Activated naive CD4-positive, alpha-beta T cell treated with anti-CD3 and anti-CD28 coated beads, Interleukin-2, amount 50 U/mL, for 24 hours (primary cell): ENCODE measurements around the gene KREMEN2.
A peak's percentile ranks its signal among the peaks of the same experiment; 100 is the strongest.

Experiments used
- H3K27ac Mint-ChIP-seq: one replicate; pipeline ENCODE4 v1.8.0; 2021; ENCODE audit warnings: mild to moderate bottlenecking, mixed read lengths
- H3K27me3 Mint-ChIP-seq: one replicate; pipeline ENCODE4 v1.8.0; 2021; ENCODE audit warnings: mixed read lengths
- H3K36me3 Mint-ChIP-seq: one replicate; pipeline ENCODE4 v1.8.0; 2021; ENCODE audit warnings: mixed read lengths
- H3K4me1 Mint-ChIP-seq: one replicate; pipeline ENCODE4 v1.8.0; 2021; ENCODE audit warnings: mixed read lengths
- H3K4me3 Mint-ChIP-seq: one replicate; pipeline ENCODE4 v1.8.0; 2021; ENCODE audit warnings: mild to moderate bottlenecking, mixed read lengths
- H3K9me3 Mint-ChIP-seq: one replicate; pipeline ENCODE4 v1.8.0; 2021; ENCODE audit warnings: mixed read lengths

The KREMEN2 gene

GRCh38 chr16:2977440-2977839, 13.4 kb downstream of the KREMEN2 start:
- H3K27me3 Mint-ChIP-seq: no peaks in the 10 kb centered on the region
- H3K9me3 Mint-ChIP-seq: no peaks in the 10 kb centered on the region
- peaks cover 12% of the 10 kb centered on the region for H3K4me1 Mint-ChIP-seq
- no peak overlapping the region for H3K4me3 Mint-ChIP-seq
- no peak overlapping the region for H3K27ac Mint-ChIP-seq
- H3K36me3 Mint-ChIP-seq: no peaks in the 10 kb centered on the region

DNA sequence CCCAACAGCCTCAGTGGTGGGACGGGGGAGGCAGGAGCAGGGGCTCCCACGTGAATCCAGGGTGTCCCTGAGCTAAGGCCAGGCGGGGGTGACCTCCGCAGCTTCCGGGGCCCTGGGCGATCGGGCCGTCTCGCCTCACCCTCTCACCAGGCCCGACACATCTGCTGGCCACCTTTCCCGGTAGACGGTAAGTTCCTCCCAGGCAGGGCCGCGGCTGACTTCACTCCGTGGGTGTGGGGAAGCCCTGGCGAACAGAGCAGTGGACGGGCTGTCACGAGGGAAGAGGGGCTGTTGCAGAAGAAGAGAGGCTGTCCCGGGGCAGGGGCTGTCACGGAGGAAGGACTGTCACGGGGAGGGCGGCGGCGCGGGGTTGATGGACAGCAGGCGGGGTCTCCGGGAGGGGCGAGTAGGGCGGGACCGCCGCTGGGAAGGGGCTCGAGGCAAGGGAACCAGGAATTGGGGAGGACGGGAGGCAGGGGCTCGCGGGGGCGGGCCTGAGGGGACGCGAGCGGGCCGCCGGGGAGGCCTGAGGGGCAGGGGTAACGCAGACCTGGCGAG, 15.7 kb downstream of the KREMEN2 start:
- no peaks in the 10 kb centered on the region for H3K36me3 Mint-ChIP-seq
- peak overlapping the region; percentile 74 for H3K4me3 Mint-ChIP-seq
- no peak overlapping the region for H3K27ac Mint-ChIP-seq
- H3K27me3 Mint-ChIP-seq: no peaks in the 10 kb centered on the region
- peaks cover 16% of the 10 kb centered on the region for H3K4me1 Mint-ChIP-seq
- H3K9me3 Mint-ChIP-seq: no peaks in the 10 kb centered on the region

GRCh38 chr16:2980227-2981176, 16.4 kb downstream of the KREMEN2 start, which contains the start of gene PKMYT1:
TSS of gene PKMYT1 (minus strand) at chr16:2980446. CDS start at chr16:2979657, 789 bp downstream.
- H3K36me3 Mint-ChIP-seq: no peaks in the 10 kb centered on the region
- no peaks in the 10 kb centered on the region for H3K9me3 Mint-ChIP-seq
- H3K27ac Mint-ChIP-seq: no peak within 1 kb of the TSS
- H3K4me3 Mint-ChIP-seq: peak within 1 kb of the TSS; percentile 85
- H3K4me1 Mint-ChIP-seq: peaks cover 16% of the 10 kb centered on the region
- H3K27me3 Mint-ChIP-seq: no peaks in the 10 kb centered on the region

GRCh38 chr16:2981177-2981898, 17.3 kb downstream of the KREMEN2 start:
- H3K36me3 Mint-ChIP-seq: no peaks in the 10 kb centered on the region
- H3K27ac Mint-ChIP-seq: peak overlapping the region; percentile 13
- H3K27me3 Mint-ChIP-seq: no peaks in the 10 kb centered on the region
- no peaks in the 10 kb centered on the region for H3K9me3 Mint-ChIP-seq
- peaks cover 16% of the 10 kb centered on the region for H3K4me1 Mint-ChIP-seq
- peak overlapping the region; percentile 85 for H3K4me3 Mint-ChIP-seq

DNA sequence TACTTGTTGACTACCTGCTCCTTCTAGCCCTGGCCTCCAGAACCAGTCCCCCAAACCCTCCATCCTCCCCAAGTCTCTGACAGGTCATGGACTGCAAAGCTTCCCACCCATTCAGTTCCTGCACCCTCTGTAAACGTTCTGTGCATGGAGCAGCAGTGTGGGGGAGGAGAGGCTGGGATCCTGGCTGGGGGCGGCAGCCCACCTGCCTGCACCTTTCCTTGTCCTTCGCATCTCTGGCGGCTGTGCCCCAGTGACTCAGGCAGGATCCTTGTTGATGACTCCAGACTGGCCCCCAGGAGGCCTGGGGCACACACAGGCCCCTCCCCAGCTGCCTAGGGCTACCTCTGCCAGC, 17.8 kb downstream of the KREMEN2 start:
- Mint-ChIP-seq H3K36me3 (no peaks in the 10 kb centered on the region), H3K4me1 (peaks cover 16% of the 10 kb centered on the region), H3K4me3 (peak overlapping the region; percentile 85), H3K9me3 (no peaks in the 10 kb centered on the region), H3K27me3 (no peaks in the 10 kb centered on the region), H3K27ac (peak overlapping the region; percentile 13)

DNA sequence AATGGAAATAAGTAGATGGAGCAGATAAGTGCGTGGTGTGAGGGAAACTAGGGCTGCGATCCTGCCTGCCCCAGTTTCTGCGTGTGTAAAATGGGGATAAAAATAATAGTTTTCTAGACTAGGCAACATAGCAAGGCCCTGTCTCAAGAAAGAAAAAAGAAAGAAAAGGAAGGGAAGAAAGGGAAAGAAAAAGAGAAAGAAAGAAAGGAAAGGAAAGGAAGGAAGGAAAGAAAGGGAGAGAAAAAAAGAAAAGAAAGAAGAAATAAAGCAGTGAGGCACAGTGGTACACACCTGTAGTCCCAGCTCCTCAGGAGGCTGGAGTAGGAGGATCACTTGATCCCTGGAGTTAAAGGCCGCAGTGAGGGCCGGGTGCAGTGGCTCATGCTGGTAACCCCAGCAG, 18.3 kb downstream of the KREMEN2 start:
- Mint-ChIP-seq H3K27ac (no peak overlapping the region), H3K4me3 (no peak overlapping the region), H3K9me3 (no peaks in the 10 kb centered on the region), H3K36me3 (no peaks in the 10 kb centered on the region), H3K4me1 (peaks cover 16% of the 10 kb centered on the region), H3K27me3 (no peaks in the 10 kb centered on the region)

DNA sequence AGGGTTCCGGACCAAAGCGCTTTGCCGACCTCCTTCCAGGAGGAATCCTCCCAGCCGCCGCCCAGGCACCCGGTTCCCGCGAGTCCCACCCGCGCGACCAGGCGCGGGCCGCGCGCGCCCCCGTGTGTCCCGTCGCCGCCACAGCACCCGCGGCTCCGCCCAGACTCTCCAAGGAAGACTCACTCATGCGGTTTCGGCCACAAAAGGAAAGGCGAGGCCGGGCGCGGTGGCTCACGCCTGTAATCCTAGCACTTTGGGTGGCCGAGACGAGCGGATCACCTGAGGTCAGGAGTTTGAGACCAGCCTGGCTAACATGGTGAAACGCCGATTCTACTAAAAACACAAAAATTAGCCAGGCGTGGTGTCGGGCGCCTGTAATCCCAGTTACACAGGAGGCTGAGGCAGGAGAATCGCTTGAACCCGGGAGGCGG, 19.6 kb downstream of the KREMEN2 start:
- H3K4me1 Mint-ChIP-seq: peaks cover 16% of the 10 kb centered on the region
- no peaks in the 10 kb centered on the region for H3K36me3 Mint-ChIP-seq
- no peaks in the 10 kb centered on the region for H3K9me3 Mint-ChIP-seq
- no peaks in the 10 kb centered on the region for H3K27me3 Mint-ChIP-seq
- no peak overlapping the region for H3K27ac Mint-ChIP-seq
- no peak overlapping the region for H3K4me3 Mint-ChIP-seq

DNA sequence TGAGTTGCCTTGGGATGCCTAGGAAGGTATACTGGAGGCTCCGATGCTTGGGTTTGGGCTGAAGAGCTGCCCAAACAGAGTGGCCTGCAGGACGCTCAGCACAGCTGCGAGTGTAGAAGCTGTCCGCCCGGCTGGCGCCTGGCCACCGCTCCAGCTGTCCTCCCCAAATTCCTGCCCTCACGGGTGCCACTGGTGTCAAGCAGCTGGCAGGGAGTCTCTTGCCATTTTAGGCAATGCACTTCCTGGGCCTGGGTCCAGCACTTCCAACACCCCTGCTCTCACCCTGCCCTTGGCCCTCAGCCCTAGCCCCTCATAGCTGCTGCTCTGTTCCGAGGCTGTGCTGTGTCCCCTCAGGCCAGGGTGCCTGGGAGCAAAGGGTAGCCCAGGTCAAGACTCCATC, 21.4 kb downstream of the KREMEN2 start:
- Mint-ChIP-seq H3K27me3 (no peaks in the 10 kb centered on the region), H3K36me3 (no peaks in the 10 kb centered on the region), H3K9me3 (no peaks in the 10 kb centered on the region), H3K27ac (no peak overlapping the region), H3K4me1 (peaks cover 16% of the 10 kb centered on the region), H3K4me3 (no peak overlapping the region)

- no peaks in the 10 kb centered on the region for H3K27me3 Mint-ChIP-seq
- H3K4me1 Mint-ChIP-seq: peaks cover 12% of the 10 kb centered on the region
- no peak overlapping the region for H3K4me3 Mint-ChIP-seq
- no peaks in the 10 kb centered on the region for H3K36me3 Mint-ChIP-seq
- no peaks in the 10 kb centered on the region for H3K9me3 Mint-ChIP-seq
- no peak overlapping the region for H3K27ac Mint-ChIP-seq
Measured at GRCh38 chr16:2985893-2986355, 21.8 kb downstream of the KREMEN2 start.

DNA sequence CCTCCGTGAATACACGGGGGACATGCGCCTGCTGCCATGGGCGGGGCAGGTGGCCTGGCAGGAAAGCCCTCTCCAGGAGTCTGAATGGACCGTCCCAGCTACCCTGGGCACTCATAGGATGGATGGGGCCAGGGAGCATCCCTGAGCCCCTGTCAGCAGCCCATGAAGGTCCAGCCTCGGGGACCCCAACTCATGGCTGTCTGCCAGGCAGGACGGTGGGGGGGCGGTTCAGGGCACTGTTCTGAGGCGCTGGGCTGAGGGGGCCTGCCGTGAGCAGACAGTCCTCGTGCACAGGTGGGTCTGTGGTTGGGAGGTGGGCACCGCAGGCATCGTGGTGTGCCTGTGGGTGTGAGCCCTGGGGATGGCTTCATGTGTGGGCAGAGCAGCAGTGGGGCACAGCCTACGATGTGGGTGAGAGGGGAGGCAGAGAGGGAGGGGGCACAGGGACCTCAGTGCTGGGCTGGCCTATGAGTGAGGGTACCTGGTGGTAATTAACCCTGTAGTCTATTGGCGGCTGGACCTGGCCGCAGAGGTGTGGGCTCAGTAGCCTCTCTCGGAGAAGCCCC, 22.6 kb downstream of the KREMEN2 start:
- Mint-ChIP-seq H3K4me3 (no peak overlapping the region), H3K27me3 (no peaks in the 10 kb centered on the region), H3K27ac (no peak overlapping the region), H3K9me3 (no peaks in the 10 kb centered on the region), H3K36me3 (no peaks in the 10 kb centered on the region), H3K4me1 (peaks cover 6% of the 10 kb centered on the region)

- no peaks in the 10 kb centered on the region for H3K27me3 Mint-ChIP-seq
- H3K9me3 Mint-ChIP-seq: no peaks in the 10 kb centered on the region
- peaks cover 4% of the 10 kb centered on the region for H3K4me1 Mint-ChIP-seq
- no peak overlapping the region for H3K4me3 Mint-ChIP-seq
- no peaks in the 10 kb centered on the region for H3K36me3 Mint-ChIP-seq
- H3K27ac Mint-ChIP-seq: no peak overlapping the region
Measured at GRCh38 chr16:2987286-2987685, 23.2 kb downstream of the KREMEN2 start.

GRCh38 chr16:2987833-2988232, 23.8 kb downstream of the KREMEN2 start:
- Mint-ChIP-seq H3K36me3 (no peaks in the 10 kb centered on the region), H3K4me3 (no peak overlapping the region), H3K4me1 (peaks cover 4% of the 10 kb centered on the region), H3K9me3 (no peaks in the 10 kb centered on the region), H3K27ac (no peak overlapping the region), H3K27me3 (no peaks in the 10 kb centered on the region)

GRCh38 chr16:2988590-2989099, 24.6 kb downstream of the KREMEN2 start:
- no peaks in the 10 kb centered on the region for H3K36me3 Mint-ChIP-seq
- no peaks in the 10 kb centered on the region for H3K9me3 Mint-ChIP-seq
- H3K4me1 Mint-ChIP-seq: peaks cover 4% of the 10 kb centered on the region
- no peak overlapping the region for H3K4me3 Mint-ChIP-seq
- no peaks in the 10 kb centered on the region for H3K27me3 Mint-ChIP-seq
- H3K27ac Mint-ChIP-seq: no peak overlapping the region

DNA sequence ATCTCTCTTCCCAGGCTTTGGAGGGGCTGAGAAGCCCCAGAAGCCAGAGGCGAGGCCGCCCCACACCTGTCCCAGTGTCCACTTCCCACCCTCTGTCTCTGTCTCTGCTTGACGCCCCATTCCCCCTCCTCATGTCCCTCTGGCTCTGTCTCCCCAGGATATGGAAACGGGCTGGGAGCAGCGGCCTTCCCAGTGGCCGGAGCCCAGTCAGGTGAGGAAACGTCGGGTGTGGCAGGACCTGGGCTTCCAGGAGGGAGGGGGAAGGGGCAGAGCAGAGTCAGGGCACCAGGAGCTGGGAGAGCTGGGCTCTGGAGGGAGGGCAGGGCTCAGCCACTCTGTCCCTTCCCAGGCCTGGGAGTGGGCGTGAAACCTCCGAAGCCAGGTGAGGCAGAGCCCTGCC, 26.8 kb downstream of the KREMEN2 start:
- H3K27ac Mint-ChIP-seq: no peak overlapping the region
- H3K27me3 Mint-ChIP-seq: no peaks in the 10 kb centered on the region
- H3K4me1 Mint-ChIP-seq: no peaks in the 10 kb centered on the region
- no peak overlapping the region for H3K4me3 Mint-ChIP-seq
- no peaks in the 10 kb centered on the region for H3K9me3 Mint-ChIP-seq
- H3K36me3 Mint-ChIP-seq: no peaks in the 10 kb centered on the region

DNA sequence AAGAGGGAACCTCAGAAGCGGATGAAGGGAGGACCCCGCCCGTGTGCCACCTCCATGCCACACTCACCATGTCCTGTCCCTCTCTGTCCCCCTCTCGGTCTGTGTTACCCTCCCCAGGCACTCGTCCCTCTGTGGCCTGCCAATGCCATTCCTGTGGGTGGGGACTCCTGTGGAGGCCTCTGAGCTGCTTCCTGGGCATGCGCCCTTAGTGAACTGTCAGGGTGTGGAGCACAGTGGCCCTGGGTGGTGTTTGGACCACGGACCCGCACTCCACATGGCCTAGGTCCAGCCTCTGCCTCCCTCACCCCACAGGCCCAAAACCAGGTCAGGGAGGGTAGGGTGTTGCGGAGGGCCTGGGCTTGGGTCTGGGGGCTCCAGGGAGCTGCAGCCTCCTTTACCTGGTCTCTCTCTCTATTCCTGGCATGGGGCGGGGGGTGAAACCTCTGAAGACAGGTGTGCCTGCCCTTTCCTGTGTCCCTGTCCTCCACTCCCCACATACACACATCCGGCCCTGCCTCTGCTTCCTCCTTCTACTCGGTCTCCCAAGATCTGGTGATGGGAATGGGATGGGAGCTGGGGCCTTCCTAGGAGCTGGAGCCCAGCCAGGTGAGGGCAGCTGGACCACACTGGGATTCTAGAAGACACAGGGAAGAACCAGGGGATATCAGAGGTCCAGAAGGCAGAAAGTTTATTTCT, 27.6 kb downstream of the KREMEN2 start:
- Mint-ChIP-seq H3K27me3 (no peaks in the 10 kb centered on the region), H3K4me1 (no peaks in the 10 kb centered on the region), H3K4me3 (no peak overlapping the region), H3K9me3 (no peaks in the 10 kb centered on the region), H3K36me3 (no peaks in the 10 kb centered on the region), H3K27ac (no peak overlapping the region)
